ENCODE data around the gene STPG2. TPM values are rescaled to one million over a fixed set of nuclear protein-coding genes. Genes with fewer than 3 reads are reported as not detected.

Gene STPG2
- total and polyA plus RNA-seq, 4 donors: 0.05 to 0.67 (median 0.28) TPM; not detected in 1

GRCh38 chr4:97589481-97590196, 553.6 kb downstream of the STPG2 start:
- H3K9ac ChIP-seq (ENCODE audit: low read depth in 1 of 2, low read length in 2 of 2): no peak overlapping the region
- no peak for TF ChIP-seq FOXA2 (IDR thresholded peaks at IDR 0.05)
- TF ChIP-seq YY1 (IDR thresholded peaks at IDR 0.05): no peak
- no peak for TF ChIP-seq GABPA (IDR thresholded peaks at IDR 0.05 in 1 of 2, conservative IDR thresholded peaks at IDR 0.05 in 1 of 2)
- TF ChIP-seq SP1 (IDR thresholded peaks at IDR 0.05): no peak
- TF ChIP-seq EGR1 (IDR thresholded peaks at IDR 0.05; ENCODE audit: low read depth in 2 of 2): no peak
- TF ChIP-seq NR2F2 (IDR thresholded peaks at IDR 0.05): no peak
- TF ChIP-seq JUND (IDR thresholded peaks at IDR 0.05): no peak
- no peak for TF ChIP-seq TAF1 (conservative IDR thresholded peaks at IDR 0.05)
- no peak for TF ChIP-seq ATF3 (IDR thresholded peaks at IDR 0.05)
- TF ChIP-seq HNF4G (IDR thresholded peaks at IDR 0.05): no peak
- TF ChIP-seq RAD21 (IDR thresholded peaks at IDR 0.05): no peak
- TF ChIP-seq REST (IDR thresholded peaks at IDR 0.05): no peak
- TF ChIP-seq HNF4A (conservative IDR thresholded peaks at IDR 0.05): no peak
- no peak for TF ChIP-seq CTCF (IDR thresholded peaks at IDR 0.05; ENCODE audit: low read depth, low read length, missing input control)
- H3K36me3 ChIP-seq (ENCODE audit: control insufficient read depth in 4 of 4, insufficient read depth in 3 of 4, low read depth in 1 of 4, low read length in 3 of 4): no peaks in the 10 kb centered on the region
- H3K4me3 ChIP-seq (ENCODE audit: low read depth in 1 of 3, low read length in 3 of 3): no peak overlapping the region
- 95% methylated on average over 5 of the region's 5 CpGs for WGBS
- no peak for DNase-seq (ENCODE audit: low spot score)
- no peaks in the 10 kb centered on the region for H3K4me1 ChIP-seq (ENCODE audit: control insufficient read depth in 4 of 4, insufficient read depth in 4 of 4, low read length in 3 of 4)
- H3K9me3 ChIP-seq (ENCODE audit: control insufficient read depth in 4 of 4, low read length in 3 of 4): no peaks in the 10 kb centered on the region
- H3K27me3 ChIP-seq (ENCODE audit: control insufficient read depth in 4 of 4, insufficient read depth in 4 of 4, low read length in 3 of 4): no peaks in the 10 kb centered on the region
- no peak overlapping the region for H3K27ac ChIP-seq (ENCODE audit: low read depth in 1 of 2, low read length in 2 of 2)

- H3K9me3 ChIP-seq (ENCODE audit: control insufficient read depth in 4 of 4, low read length in 3 of 4): no peaks in the 10 kb centered on the region
- 91% methylated on average over 2 of the region's 2 CpGs for WGBS
- no peaks in the 10 kb centered on the region for H3K4me1 ChIP-seq (ENCODE audit: control insufficient read depth in 4 of 4, insufficient read depth in 4 of 4, low read length in 3 of 4)
- H3K27ac ChIP-seq (ENCODE audit: low read depth in 1 of 2, low read length in 2 of 2): no peak overlapping the region
- no peak overlapping the region for H3K9ac ChIP-seq (ENCODE audit: low read depth in 1 of 2, low read length in 2 of 2)
- no peaks in the 10 kb centered on the region for H3K36me3 ChIP-seq (ENCODE audit: control insufficient read depth in 4 of 4, insufficient read depth in 3 of 4, low read depth in 1 of 4, low read length in 3 of 4)
- TF ChIP-seq HNF4G (IDR thresholded peaks at IDR 0.05): no peak
- TF ChIP-seq YY1 (IDR thresholded peaks at IDR 0.05): no peak
- DNase-seq (ENCODE audit: low spot score): no peak
- H3K4me3 ChIP-seq (ENCODE audit: low read depth in 1 of 3, low read length in 3 of 3): no peak overlapping the region
- H3K27me3 ChIP-seq (ENCODE audit: control insufficient read depth in 4 of 4, insufficient read depth in 4 of 4, low read length in 3 of 4): no peaks in the 10 kb centered on the region
Measured at GRCh38 chr4:97587912-97588311, 555.4 kb downstream of the STPG2 start.

All from liver (tissue), 9 donors.